ENCODE results near the gene SLC31A2.

GRCh38 chr9:113158446-113158845 is 7.6 kb downstream of the SLC31A2 start:
- no peak for TF ChIP-seq CTCF (conservative IDR thresholded peaks at IDR 0.05 in 1 of 2, IDR thresholded peaks at IDR 0.05 in 1 of 2; ENCODE audit: low read depth in 1 of 2, low read length in 2 of 2)
- no peak for TF ChIP-seq EZH2 (IDR thresholded peaks at IDR 0.05; ENCODE audit: low read length, missing control alignments)

Measured in fibroblast of lung (primary cell).